ENCODE results near the gene NALCN.

DNA sequence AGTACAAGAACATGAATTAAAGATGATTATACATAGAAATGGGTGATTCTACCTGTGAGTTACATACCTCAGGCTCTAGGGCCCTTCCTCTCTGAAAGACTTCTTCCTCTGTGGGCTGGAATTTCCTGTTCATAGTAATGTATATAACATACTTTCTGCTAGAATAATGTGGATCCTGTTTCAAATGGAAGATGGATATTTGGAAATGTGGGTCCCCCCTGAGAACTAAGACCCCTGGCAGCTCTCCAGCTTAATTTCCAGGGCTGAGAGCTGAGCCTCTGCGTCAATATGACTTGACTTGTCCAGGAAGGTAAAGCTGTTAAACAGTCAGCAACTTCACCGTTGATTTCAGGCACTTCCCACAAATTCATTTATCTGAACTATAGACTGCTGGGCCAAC, 296.3 kb downstream of the NALCN start:
- TF ChIP-seq, protein P1, sequence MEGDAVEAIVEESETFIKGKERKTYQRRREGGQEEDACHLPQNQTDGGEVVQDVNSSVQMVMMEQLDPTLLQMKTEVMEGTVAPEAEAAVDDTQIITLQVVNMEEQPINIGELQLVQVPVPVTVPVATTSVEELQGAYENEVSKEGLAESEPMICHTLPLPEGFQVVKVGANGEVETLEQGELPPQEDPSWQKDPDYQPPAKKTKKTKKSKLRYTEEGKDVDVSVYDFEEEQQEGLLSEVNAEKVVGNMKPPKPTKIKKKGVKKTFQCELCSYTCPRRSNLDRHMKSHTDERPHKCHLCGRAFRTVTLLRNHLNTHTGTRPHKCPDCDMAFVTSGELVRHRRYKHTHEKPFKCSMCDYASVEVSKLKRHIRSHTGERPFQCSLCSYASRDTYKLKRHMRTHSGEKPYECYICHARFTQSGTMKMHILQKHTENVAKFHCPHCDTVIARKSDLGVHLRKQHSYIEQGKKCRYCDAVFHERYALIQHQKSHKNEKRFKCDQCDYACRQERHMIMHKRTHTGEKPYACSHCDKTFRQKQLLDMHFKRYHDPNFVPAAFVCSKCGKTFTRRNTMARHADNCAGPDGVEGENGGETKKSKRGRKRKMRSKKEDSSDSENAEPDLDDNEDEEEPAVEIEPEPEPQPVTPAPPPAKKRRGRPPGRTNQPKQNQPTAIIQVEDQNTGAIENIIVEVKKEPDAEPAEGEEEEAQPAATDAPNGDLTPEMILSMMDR (IDR thresholded peaks at IDR 0.05; ENCODE audit: low read depth, low read length, missing input control): no peak
- TF ChIP-seq RAD21 (IDR thresholded peaks at IDR 0.05) (no peak), JUND (IDR thresholded peaks at IDR 0.05) (no peak), HNF4G (IDR thresholded peaks at IDR 0.05) (no peak), GABPA (IDR thresholded peaks at IDR 0.05 in 1 of 2, conservative IDR thresholded peaks at IDR 0.05 in 1 of 2) (no peak), EGR1 (IDR thresholded peaks at IDR 0.05; ENCODE audit: low read depth in 2 of 2) (no peak), FOXA1 (IDR thresholded peaks at IDR 0.05) (no peak), YY1 (IDR thresholded peaks at IDR 0.05) (no peak), TAF1 (conservative IDR thresholded peaks at IDR 0.05) (no peak), HNF4A (conservative IDR thresholded peaks at IDR 0.05) (no peak)
- TF ChIP-seq, protein P2, sequence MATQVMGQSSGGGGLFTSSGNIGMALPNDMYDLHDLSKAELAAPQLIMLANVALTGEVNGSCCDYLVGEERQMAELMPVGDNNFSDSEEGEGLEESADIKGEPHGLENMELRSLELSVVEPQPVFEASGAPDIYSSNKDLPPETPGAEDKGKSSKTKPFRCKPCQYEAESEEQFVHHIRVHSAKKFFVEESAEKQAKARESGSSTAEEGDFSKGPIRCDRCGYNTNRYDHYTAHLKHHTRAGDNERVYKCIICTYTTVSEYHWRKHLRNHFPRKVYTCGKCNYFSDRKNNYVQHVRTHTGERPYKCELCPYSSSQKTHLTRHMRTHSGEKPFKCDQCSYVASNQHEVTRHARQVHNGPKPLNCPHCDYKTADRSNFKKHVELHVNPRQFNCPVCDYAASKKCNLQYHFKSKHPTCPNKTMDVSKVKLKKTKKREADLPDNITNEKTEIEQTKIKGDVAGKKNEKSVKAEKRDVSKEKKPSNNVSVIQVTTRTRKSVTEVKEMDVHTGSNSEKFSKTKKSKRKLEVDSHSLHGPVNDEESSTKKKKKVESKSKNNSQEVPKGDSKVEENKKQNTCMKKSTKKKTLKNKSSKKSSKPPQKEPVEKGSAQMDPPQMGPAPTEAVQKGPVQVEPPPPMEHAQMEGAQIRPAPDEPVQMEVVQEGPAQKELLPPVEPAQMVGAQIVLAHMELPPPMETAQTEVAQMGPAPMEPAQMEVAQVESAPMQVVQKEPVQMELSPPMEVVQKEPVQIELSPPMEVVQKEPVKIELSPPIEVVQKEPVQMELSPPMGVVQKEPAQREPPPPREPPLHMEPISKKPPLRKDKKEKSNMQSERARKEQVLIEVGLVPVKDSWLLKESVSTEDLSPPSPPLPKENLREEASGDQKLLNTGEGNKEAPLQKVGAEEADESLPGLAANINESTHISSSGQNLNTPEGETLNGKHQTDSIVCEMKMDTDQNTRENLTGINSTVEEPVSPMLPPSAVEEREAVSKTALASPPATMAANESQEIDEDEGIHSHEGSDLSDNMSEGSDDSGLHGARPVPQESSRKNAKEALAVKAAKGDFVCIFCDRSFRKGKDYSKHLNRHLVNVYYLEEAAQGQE (IDR thresholded peaks at IDR 0.05): no peak
- TF ChIP-seq, protein P3, sequence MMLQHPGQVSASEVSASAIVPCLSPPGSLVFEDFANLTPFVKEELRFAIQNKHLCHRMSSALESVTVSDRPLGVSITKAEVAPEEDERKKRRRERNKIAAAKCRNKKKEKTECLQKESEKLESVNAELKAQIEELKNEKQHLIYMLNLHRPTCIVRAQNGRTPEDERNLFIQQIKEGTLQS (IDR thresholded peaks at IDR 0.05): no peak
- TF ChIP-seq, protein P4, sequence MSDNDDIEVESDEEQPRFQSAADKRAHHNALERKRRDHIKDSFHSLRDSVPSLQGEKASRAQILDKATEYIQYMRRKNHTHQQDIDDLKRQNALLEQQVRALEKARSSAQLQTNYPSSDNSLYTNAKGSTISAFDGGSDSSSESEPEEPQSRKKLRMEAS (IDR thresholded peaks at IDR 0.05): no peak
- TF ChIP-seq, protein P5, sequence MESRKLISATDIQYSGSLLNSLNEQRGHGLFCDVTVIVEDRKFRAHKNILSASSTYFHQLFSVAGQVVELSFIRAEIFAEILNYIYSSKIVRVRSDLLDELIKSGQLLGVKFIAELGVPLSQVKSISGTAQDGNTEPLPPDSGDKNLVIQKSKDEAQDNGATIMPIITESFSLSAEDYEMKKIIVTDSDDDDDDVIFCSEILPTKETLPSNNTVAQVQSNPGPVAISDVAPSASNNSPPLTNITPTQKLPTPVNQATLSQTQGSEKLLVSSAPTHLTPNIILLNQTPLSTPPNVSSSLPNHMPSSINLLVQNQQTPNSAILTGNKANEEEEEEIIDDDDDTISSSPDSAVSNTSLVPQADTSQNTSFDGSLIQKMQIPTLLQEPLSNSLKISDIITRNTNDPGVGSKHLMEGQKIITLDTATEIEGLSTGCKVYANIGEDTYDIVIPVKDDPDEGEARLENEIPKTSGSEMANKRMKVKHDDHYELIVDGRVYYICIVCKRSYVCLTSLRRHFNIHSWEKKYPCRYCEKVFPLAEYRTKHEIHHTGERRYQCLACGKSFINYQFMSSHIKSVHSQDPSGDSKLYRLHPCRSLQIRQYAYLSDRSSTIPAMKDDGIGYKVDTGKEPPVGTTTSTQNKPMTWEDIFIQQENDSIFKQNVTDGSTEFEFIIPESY (IDR thresholded peaks at IDR 0.05): no peak

All from liver (tissue), 3 donors.